DMS 273 (cell line): ENCODE data around the gene RPL23.

Experiments
- DNase-seq: peaks from one replicate; lab custom pipeline; 2025; ENCODE audit not compliant: unreplicated experiment; lab: John Stamatoyannopoulos, UW

The RPL23 gene

DNA sequence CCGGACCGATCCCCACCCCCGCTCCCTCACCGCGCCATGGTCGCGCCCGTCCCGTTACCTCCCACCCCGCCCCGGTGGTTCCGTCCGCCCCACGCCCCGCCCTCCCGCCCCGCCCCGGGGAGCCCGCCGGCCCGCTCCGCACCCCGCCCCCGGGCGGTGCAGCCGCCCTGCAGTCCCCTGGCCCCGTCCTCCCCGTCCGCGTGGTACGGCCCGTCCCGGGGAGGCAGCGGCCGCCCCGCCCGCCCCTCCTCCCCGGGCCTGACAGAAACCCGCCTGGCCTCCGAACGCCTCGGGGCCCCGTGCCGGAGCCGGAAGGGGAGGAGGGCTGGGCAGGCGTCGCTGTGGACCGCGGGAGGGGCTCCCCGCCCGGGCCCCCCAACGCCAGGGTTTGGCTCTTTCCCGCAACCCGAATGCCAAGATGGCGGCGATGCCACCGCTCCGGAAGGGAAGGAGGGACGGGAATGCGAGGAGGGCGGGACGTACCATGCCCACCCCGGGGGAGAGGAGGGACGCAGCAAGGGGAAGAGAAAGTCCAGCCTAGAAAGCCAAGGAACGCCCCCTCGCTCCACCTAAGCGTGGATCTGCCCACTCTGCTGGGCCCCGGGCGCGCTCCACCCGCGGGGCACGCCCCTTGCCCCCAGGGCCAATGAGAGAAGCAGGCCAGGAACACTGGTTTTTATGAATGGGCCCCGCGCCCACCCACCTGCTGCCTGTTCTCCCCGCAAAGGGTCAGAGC lies 53.9 kb downstream of the RPL23 start, which contains the start of gene PIP4K2B:
Gene PIP4K2B, minus strand, starts transcription at position 56 of the 736 bp plus-strand sequence. CDS start 132 bp downstream, outside the sequence.
- peak; percentile 99 for DNase-seq

- DNase-seq: peak; percentile 83
Measured at GRCh38 chr17:38798614-38799500, 54.7 kb downstream of the RPL23 start.
